ENCODE measurements around the gene ACOXL.
"Not testable (repeated sequence)": the region's sequence is repeated elsewhere in the genome, so short reads cannot be mapped to it uniquely, and the experiment has no call there.

Gene ACOXL

DNA sequence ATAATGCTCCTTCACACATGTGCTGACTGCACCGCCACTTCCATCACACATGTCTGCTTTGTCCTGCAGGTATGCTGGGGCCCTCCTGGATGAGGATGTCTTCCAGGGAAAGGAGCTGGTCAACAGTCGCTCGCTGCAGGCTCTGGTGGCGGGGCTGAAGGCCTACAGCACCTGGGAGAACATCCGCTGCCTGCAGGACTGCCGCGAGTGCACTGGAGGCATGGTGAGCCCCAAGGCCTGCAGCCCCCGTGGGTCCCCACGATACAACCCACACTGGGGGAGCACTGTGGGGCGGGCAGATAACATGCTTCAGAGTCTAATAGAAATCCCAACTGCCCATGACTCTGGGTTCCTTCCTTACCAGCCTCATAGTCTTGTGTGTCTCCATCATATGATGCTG is 201.0 kb downstream of the ACOXL start:
- no peak for DNase-seq

DNA sequence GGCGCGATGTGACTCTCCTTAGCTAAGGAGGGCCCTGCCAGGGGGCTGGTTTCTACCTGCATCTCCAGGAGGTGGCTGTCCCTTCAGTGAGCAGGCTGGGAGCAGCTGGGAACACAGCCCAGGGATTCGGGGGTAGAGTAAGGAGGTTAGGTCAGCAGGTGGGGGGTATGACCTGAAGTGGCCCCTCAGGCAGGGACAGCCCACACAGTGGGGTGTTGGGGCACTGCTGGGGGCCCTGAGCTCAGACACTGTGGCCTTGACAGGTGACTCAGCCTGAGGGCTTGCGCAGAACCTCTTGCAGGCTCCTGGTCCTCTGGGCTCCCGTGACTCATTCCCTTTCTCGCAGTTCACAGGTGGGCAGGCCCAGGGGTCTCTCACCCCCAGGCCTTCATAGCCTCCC is 202.6 kb downstream of the ACOXL start:
- no peak for DNase-seq

DNA sequence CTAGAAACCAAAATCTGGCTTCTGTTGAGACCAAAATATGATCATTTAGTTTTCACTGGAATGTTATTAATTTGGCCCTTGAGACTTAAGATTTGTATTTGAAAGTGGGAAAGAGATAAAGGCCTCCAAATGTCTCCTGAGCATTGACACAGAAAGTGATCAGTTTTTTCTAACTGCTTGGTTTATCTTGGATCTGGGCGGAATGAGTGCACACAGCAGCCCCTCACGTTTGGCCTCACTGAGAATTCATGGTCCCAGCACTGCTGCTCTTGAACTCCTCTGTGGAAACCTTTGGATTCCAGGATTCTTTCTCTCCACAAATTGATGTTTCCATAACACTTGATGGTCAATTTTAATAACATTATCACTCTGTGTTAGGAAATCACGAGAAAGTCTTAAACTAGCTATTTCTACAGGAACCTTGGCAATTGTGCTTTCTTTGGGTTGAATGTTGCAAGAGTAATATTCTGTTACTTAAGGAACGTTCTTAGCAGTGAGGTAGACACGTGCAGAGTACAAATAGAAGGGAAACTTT is 208.1 kb downstream of the ACOXL start:
- no peak for DNase-seq

DNA sequence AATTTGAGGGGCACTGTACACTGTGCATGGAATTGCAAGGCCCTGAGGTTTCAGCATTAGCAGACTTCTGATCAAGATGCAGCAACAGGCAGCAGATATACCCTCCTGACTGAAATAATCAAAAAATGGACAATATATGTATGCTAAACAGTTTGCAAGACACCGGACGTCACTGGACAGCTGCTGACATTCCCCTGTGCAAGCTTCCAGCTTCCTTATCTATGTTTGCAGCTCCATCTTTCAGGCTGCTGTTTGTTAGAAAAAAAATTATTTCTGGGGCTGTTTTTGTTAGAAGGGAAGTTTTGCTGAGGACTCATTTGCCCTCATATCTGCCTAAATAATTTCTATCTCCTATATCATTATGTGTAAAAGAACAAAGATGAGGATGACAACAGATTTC is 208.9 kb downstream of the ACOXL start:
- no peak for DNase-seq

DNA sequence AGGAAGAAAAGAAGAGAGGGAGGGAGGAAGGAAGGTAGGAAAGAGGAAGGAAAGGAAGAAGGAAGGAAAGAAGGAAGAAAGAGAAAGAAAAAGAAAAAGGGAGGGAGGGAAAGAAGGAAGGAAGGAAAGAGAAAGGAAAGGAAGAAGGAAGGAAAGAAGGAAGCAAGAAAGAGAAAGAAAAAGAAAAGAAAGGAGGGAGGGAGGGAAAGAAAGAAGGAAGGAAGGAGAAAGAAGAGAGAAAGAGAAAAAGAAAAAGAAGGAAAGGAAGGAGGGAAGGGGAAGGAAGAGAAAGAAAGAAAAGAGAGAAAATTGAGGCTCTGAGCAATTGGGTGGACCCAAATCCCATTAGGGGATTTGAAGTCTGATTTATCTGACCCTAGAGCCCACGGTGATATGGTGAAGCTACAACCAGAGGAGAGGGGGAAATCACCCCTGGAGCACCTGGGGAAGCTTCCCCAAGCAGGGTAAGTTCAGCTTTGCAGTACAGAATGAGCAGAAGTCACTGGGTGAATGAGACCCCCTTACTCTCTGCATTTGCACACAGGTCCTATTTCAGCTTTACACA is 210.8 kb downstream of the ACOXL start:
- DNase-seq: no peak

DNA sequence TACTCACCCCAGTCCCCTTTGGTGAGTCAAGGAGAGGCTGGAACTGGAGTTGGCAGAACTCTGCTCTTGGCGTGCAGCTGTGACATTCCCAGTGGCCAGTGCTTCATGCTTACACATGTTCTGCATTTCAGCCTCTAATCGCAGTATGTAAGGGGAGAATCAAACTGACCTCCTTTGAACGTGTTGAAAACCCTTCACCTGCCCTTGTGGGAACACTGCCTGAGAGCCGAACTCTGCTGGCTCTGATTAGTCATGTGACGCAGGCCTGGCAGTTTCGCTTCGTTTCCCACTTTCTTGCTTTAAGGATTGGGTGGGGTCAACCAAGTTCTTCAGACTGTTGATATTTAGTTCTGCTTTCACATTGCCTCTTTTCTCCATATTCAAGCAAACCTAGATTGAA is 214.5 kb downstream of the ACOXL start:
- DNase-seq: no peak

DNA sequence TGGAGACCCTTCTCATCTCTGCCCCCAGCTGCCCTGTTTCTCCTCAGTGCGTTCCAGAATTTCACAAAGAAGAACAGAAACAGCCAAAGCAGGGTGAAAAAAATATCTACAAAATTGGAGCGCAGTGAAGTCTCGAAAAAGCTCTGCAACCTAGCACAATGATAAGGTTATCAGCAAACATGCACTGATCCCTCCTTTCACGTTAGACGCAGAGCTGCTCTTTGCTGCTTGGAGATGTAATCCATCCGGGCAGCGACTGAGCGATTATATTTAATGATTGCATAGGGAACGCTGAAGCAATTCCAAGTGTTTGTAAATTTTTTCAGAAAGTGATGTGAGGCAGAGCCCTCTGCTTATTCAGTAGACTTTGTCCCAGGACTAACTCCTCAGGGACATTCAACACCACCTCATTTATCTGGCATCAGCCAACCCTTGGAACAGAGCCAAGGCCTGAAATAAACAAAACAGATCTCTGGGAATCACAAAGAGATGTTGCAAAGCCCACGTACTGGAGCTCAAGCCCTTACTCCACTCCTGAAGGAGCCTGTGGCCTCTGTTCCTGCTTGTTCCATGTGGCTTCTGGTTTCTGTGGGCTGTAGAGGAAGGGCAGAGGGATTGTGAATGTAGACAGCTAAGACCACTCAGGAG is 215.8 kb downstream of the ACOXL start:
- DNase-seq: peak; percentile 60

DNA sequence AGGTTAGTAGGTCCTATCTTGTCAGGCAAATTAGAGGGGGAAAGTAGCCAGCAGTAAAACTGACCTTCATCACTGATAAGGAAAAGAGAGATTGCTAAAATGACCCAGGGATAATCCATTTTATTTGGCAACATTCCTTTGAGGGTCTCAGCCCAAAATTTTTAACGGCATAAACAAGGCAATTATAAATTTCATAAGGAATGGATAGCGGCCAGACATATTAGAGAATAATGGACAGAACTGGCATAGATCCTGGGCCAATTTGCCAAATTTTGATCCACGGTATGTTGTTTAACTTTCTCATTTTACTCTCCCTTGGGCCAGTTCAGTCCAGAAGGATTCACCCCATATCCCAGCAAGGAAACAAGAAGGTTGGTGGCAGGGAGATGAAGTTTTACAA is 217.9 kb downstream of the ACOXL start:
- DNase-seq: no peak

DNA sequence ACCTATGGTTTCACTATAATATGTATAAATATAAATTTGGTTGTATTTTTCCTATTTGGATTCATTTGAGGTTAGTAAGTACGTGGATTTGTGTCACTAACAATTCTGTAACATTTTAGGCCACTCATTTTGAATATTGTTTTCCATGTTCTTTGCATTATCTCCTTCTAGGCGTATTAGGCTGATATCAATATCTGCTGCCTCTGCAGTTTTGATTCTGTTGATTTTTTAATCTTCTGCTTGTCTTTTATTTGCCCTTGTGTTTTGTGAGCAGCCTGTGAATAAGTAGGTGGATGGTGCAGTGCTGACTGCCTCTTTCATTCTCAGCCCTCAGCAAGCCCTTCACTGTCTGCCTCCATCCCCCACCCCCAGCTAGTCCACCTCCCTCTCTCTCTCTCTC is 222.7 kb downstream of the ACOXL start:
- DNase-seq: no peak

DNA sequence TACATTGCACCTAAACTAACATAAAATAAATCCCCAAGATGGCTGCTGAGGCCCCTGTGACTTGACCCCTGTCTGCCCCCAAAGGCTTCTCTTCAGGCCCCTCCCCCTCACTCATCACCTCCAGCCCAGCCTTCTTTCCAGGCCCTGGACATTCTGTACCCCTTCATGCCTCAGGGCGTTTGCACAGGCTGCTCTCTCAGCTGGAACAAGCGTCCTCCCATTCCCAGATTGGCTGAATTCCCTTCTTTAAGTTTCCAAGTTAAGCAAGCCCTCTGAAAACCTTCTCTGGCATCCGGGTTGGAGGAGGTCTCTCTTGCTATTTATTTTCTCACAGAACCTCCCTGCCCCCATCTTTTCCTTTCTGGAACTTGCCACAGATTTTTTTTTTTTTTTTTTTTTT is 223.2 kb downstream of the ACOXL start:
- no peak for DNase-seq

DNA sequence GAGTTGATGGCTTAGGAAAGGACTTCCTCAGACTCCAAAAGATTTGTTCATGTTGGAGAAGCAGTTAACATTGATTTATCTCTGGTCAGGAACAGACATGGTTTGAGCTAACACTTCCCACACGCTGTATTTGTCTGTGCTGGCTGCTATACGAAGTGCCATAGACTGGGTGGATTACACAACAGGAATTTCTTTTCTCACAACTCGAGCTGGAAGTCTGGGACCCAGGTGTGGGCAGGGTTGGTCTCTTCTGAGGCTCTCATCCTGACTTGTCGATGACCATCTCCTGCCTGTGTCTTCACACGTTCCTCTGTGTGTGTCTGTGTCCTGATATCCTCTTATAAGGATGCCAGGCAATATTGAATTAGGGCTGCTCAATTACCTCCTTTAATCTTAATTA is 224.9 kb downstream of the ACOXL start:
- DNase-seq: no peak

DNA sequence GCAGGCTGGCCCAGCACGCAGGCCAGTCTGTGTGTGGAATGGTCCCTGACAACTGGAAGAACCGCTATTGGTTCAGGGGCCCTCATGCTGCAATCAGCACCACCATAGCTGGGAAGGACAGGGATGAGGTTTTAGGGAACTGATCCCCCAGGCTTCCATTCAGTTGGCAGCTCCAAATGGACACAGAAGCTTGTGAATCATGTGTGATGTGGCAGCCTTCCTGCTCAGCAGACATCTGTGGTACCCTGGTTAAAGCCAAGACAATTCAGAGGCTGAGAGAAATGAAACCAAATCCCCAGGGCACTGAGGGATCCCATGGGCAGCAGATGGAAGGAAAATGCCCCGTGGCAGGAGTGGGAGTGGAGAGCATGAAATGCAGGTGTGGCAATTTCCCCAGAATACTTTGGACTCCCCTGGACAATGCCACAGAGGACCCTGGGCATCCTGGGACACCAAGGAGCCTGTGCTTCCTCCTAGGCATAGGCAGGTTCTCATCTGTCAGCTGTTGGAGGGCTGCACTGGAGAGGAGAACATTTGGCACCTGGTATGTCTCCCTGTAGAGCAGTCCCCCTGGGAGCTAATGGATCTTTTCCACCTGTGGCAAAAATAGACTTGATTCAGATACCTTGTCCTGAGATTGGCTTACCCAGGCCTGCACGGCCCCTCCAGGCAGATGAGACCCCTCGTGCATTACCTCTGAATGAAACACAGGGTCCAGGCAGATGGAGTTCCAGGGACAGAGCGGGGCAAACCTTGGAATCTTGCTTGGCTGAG is 226.2 kb downstream of the ACOXL start:
- no peak for DNase-seq

DNA sequence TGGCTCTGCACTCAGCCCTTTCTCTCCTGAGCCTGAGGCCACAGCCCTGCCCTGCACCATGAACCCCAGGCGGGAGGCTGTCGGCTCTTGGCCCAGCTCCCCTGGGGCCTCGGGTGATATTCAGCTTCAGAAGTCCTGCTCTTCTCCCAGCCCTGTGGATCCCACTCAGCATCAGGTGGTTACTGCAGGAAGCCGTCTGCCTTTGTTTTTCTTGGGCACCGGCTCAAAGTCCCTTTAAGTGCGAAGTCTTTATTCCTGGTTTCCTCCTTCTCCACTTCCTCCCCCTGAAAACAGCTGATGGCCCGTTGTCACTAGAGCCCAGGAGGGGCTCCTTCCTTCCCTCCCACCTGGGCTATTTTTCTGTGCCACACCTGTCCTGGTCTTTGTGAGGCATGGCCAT is 226.8 kb downstream of the ACOXL start:
- no peak for DNase-seq

DNA sequence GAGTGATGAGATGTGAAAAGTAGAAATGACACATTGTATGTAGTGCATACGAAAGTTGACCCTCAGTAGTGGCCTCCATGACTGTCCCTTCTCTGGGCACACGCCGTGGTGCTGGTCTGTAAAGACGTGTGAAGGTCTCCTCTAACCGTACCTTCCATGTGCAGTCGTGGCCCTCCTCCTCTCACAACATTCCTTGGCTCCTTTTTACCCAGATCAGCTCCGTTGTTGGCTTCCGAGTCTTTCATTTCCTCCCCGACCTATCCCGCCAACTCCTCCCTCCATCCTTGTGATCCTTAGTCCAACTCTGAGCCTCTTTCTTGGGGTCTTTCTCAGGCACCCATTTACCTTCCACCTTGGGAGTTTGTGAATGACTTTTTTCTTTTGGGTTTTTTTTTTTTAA is 227.9 kb downstream of the ACOXL start:
- DNase-seq: no peak

DNA sequence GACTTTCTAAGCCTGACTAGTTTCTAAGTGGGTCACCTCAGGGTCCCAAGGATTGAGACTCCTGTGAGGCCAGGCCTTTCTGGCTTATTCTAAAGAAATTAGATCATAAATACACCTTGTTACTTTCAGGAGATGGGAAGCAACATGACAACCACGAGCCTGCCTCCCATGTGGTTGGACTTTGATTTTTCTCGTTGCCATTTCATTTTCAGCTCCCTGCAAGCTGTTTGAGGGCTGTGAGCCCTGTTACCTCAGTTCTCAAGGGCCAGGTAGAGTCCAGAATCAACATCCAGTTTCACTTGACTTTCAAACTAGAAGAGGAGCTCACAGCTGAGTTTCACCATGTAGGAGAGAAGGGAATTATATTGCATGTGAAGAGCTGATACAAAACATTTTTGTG is 228.6 kb downstream of the ACOXL start:
- no peak for DNase-seq

DNA sequence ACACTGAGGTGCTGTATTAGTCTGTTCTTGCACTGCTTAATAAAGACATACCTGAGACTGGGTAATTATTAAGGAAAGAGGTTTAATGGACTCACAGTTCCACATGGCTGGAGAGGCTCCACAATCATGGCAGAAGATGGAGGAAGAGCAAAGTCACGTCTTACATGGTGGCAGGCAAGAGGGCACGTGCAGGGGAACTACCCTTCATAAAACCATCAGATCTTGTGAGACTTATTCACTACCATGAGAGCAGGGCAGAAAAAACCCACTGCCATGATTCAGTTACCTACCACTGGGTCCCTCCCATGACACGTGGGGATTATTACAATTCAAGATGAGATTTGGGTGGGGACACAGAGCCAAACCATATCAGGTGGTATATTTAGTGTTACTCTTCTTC is 229.3 kb downstream of the ACOXL start:
- DNase-seq: not testable (repeated sequence)

DNA sequence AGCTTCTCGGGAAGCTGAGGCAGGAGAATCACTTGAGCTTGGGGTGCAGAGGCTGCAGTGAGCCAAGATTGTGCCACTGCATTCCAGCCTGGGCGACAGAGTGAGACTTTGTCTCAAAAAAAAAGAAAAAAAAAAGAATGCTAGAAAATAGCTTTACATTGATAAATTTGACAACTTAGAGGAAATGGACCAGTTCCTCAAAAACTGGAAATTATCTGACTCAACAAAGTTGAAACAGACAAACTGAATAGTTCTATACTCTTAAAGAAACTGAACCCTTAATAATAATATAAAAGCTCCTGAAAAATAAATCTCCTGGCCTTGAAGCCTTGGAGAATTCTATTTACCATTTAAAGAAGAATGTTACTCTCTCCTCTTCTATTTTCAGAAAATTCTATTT is 237.3 kb downstream of the ACOXL start:
- no peak for DNase-seq

DNA sequence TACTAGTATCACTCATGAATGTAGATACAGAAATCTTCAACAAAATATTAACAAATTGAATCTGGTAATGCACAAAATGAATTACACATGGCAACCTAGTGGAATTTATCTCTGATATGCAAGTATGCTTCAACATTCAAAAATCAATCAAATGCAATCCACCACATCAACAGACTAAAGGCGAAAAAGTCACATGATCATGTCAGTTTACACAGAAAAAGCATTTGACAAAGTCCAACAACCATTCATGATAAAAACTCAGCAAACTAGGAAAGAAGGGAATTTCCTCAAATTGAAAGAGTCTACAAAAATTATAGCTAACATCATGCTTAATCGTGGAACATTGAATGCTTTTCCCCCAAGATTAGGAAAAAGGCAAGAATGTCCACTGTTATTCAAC is 237.8 kb downstream of the ACOXL start:
- no peak for DNase-seq

DNA sequence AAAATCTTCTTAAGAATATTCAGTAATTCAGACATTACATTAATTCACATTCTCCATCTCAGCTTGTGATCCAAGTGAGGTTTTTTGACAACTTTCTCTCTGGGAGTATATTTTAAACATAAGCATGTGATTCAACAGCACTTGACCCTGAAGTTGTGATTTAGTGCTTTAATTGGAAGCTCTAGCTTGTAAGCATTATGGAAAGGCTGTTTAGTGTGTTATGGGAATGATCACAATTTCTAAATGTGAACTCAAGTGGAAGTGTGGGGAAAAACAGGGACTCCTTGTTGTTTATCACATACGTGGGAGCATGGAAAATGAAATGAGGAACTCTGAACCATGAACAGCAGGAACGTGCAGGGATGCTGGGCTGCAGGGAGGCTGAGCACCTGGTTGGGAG is 239.4 kb downstream of the ACOXL start:
- DNase-seq: no peak

DNA sequence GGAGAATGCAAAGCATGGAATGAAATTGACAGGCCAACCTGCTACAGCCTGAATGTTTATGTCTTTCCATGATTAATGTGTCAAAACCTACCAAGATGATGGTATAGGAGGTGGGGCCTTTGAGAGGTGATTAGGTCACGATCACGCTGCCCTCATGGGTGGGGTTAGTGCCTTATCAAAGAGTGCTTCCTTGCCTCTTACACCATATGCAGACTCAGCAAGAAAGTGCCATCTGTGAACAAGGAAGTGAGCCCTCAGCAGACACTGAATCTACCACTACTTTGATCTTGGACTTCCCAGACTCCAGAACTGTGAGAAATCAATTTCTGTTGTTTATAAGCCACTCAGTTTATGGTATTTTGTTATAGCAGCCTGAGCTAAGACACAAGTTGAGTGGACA is 240.9 kb downstream of the ACOXL start:
- DNase-seq: no peak

DNA sequence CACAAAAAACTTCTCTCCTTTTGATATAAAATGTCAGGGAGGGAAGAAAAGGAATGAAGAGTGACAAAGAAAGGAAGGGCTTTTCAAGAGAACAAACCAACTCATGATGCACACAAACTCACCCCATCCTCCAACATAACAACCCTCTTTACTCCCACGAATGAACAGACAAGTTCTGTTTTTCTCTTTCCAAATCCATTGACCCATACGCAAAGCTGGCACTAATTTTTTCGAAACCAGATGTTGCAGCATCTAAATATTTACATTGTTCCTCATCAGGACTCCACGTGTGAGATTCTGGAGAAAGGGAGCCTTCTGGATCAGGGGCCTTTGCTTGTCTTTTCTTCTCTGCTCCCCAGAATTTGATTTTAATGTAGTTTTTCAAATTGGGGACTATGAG is 245.0 kb downstream of the ACOXL start:
- DNase-seq: no peak

DNA sequence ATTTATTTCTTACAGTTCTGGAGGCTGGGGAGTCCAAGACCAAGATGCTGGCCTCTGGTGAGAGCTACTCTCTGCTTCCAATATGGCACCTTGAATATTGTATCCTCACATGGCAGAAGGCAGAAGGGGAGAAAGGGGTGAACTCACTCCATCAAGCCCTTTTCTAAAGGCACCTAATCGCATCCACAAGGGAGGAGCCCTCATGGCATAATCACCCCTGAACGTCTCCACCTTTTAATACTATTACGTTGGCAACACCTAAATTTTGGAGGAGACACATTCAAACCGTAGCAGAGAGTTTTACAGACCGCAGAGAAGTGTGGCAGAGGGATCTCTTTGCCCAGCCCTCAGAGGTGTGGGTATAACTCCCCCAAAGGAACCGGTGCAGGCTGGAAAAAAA is 245.8 kb downstream of the ACOXL start:
- no peak for DNase-seq

DNA sequence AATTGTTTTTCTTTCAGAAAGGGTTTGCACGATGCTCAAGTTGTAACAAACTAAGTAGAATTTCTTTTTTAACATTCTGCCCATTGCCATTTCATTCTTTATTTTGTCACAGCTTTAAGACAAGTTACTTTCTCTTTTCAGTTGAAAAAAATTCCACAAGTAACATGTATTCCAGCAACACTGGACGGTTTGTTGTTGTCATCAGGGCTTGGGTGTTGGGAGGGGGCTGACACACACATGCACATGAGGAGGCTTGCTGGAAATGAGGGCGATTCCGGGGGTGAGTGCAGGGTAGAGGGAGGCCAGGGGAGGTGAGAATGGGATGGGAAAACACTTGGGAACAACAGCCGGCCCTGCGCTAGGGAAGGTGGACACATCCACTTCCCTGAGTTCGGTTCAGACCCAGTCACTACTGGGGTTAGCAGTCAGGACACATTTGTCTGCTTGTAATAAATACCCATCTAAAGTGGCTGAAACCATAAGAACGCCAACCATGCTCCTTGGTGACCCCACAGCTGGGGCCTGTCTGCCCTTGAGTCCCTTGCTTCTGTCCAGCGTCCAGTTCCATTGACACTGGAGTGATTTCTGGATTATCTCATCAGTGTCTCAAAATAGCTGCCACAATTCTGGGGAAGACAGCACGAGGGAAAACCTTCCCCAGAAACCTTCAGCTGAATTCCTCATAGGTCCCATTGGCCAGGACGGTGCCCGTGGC is 246.5 kb downstream of the ACOXL start:
- DNase-seq: no peak
